GM19455 (cell line): ENCODE data around the gene CA10.

Source experiments
- ATAC-seq: cut with Tn5 transposase; IDR thresholded peaks from one replicate; pipeline ENCODE4 v1.9.1; 2021; ENCODE audit not compliant: unreplicated experiment

Gene CA10

DNA sequence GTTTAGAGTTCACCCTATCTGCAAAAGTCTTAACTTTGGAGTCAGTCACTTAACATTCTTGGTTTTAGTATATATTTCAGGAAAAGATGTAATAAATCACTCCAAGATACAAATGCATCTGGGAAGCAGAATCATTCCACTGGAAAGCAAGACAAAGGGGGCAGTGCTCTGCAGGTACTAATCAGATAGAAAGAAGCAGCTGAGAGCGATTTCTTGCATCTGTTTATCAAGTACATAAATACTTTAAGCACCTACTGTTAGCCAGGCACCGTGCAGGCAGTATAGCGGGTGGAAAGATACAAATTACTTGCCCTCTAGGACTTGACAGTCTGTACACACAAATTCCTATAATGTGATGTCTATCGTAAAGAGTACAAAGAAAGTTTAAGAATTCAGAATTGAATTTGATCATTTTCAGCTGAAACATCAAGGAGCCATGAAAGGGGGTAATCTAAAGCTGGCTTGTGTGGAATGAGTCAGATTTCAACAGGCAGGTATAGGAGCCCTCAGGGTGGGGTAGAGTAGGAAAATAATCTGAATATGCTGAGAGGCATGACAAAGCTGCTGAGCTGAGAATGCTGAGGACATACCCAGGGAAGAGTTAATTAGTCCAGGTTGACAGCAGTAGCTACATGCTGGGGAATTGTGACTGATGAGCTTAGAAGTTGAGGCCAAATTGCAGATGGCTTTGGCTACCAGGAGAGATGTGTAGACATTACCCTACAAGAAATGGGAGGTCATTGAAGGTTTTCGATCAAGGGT is 110.2 kb downstream of the CA10 start:
- ATAC-seq, result no peak

DNA sequence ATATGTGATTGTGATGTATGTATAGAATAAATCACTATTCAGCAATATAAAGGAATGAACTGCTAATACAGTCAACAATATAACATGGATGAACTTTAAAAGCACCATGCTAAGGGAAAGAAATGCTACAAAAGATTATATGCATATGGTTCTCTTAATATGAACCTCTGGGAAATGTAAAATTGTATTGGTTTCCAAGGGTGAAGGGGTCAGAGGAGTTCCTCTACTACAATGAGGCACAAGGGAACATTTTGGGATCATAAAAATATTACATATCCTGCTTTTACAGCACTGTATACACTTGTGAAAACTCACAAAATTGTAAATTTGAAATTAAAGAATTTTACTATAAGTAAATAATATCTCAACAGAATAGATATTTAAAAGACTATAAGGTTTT is 111.4 kb downstream of the CA10 start:
- ATAC-seq, result no peak

DNA sequence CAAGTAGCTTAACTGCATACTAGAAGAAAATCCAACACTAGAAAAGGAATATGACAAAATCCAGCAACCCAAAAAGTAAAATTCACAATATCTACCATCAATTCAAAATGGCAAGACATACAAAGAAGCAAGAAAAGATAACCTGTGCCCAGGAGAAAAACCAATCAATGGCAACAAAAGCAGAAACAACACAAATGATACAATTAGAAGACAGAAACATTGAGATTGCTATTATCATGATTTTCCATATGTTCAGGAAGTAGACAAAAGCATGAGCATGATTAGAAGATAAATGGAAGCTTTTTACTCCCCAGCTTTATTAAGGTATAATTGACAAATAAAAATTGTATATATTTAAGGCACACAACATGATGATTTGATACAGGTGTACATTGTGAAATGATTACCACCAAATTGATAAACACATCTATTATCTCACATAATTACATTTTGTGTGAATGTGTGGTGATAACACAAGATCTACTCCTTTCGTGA is 117.3 kb downstream of the CA10 start:
- no peak for ATAC-seq

DNA sequence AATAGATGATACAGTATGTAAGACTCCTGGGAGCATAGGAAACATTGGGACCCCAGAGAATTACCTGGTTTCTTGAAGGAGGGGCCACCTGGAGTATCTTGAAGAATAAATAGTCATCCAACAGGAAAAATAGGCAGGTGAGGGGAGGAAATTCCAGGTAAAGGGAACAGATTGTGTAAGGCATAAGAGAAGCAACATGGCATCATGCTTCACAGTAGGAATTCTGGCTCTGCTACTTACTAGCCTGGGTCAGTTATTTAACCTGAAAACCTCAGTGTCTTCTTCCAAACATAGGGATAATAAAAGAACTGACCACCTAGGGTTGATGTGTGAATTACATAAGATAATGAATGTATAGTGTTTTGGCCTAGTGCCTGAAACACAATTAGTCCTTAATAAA is 122.1 kb downstream of the CA10 start:
- ATAC-seq, result no peak

DNA sequence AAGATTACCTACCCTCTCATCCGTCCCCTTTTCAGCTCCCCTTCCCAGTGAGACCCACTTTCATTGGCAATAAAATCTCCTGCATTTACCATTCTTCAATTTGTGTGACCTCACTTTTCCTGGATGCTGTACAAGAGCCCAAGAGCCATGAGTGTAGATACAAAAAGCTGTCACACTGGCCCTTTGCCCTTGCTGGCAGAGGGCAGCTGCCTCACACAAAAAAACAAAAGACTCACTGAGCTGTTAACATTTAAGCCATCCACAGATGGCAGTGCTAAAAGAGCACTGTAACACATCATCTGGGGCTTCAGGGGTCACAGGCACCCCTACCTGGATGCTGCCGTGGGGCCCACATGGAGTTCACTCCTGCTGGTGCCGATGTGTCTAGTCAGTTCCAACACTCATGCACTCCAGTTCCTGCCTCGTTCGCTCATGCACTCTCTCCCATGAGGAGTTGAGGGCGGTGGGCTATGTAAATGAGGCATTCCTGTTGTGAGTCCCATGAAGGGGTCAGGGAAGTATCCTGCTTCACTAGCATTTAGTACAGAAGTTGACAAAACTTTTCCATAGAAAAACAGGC is 123.1 kb downstream of the CA10 start:
- ATAC-seq, result no peak

DNA sequence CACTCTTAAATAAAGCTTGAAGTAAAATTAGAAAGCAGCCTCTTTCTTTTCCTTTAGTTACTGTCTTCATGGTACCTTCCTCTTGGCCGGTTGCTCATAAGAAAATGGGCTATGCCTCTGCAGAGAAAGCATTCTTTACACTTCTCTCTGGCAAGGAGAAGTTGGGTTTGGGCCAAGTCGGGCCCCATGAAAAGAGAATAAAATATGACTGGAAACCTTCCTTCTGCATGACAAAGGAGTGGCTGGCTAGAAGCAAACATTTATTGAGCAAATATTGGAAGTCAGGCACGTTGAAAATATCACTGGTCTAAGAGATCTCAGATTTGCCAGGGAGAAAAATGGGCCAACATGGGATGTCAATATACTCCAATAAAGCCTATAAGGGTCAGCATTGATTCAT is 126.1 kb downstream of the CA10 start:
- ATAC-seq, result no peak

DNA sequence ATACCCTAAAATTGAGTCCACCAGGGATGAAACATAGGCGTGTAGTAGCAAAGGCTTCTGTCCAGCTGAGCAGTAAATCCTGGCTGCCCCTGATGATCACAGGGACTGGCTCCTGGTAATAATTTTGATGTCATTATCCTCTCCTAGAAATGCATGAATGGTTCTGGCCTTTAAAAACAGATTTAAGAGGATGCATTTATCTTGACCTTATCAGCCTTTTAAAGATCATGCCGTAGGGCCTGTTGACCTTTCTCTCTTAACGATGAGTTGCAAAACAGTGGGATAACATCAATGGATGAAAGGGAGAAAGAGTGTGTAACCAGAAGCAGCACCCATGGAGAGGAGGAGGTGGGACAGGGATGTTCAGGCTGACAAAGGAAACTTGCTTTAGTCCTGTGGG is 128.5 kb downstream of the CA10 start:
- no peak for ATAC-seq

DNA sequence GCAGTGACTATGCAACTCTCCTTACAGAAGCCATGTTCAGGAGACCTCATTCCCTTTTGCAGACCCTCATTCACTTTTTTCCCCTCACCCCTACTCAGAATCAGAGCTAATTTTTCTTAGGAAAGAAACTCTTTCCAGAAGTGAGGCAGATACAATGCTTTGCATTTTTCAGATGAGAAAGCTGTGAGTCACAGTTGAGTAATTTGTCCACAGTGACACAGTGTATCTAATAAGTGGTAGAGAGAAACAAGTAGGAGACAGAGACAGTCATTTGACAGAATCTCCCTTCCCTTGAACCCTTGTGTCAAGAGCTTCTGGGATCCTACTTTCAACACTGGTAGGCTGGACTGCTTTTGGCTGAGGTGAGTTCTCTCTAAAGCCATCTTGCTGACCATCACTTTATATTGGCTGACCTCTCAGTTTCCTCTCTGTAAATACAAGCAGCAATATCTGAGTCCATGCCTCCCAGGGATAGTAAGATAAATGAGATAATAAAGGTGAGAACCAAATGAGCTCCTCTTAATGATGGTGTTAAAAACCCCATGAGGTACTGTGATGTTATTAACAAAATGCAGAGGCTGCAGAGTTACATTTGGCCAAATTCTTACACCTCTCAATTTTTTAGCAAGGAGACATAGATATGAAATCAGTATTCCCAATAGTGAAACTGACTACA is 130.8 kb downstream of the CA10 start:
- ATAC-seq, result no peak

DNA sequence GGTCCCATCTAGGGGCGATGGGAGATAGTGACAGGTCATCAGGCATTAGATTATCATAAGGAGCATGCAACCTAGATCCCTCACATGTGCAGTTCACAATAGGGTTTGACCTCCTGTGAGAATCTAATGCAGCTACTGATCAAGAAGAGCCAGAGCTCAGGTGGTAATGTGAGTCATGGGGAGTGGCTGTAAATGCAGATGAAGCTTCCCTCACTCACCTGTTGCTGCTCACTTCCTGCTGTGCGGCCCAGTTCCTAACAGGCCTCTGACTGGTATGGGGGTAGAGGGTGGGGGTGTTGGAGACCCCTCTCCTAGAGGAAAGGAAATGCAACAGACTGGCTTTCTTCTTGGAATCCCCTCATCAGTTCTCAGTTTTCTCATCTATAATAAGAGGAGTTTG is 131.4 kb downstream of the CA10 start:
- ATAC-seq, result no peak

DNA sequence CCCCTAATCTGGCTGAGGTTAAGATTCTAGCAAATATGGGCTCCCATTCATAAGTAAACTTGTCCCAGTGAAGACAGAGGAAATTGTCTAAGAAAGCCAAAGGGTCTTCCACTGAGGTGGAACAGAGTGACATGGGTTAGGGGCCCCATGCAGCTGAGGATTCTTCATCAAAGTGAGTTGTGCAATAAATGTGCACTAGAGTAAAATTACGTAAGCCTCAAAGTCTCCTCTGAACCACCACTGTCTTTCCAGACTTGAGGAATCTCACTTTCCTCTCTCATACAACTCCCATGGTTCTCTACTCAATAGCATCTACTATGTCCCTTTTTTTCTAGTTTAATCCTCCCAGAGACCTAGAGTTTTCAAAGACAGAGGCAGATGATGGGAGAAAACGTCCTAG is 132.4 kb downstream of the CA10 start:
- no peak for ATAC-seq

DNA sequence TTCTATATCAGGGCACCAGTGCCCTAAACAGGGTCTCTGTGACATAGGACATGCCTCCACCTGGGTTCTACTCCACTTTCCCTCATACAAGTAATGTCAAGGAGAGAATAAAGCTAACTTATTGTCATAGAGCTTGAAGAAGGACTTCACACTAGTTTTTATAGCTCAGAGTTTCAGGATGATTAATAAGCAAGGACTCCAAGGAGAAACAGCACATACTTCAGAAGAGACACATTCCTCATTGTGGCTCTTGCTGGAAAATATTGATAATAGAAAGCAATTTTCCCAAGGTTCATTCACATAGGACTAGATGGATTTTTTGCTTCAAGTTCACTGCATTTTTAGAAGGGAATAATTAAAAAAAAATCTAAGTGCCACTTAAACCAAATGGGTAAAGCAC is 133.3 kb downstream of the CA10 start:
- ATAC-seq, result no peak

DNA sequence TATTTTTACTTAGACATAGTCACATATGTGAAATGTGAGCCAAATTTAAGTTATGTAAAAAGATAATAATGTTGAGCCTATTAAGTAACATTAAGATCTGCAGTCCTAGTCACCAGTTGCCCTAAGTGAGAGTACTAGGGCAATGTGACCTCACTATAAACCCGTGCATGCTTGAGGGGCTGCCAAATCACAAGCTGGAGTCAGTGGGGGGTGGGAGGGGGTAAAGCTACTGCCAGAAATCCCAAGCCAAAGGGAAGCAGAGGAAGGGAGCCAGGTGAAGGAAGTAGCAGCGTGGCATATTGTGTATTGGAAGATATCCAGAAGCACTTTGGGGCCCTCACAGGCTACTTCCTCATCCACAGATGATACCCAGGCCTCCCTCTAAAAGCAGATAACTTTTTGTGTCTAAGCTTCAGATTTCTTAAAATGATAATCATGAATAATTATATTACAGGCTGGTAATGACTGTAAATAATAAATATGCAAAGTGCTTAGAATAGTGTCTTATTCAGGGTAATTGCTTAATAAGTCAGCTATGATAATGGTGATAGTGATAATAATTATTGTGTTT is 134.1 kb downstream of the CA10 start:
- no peak for ATAC-seq

DNA sequence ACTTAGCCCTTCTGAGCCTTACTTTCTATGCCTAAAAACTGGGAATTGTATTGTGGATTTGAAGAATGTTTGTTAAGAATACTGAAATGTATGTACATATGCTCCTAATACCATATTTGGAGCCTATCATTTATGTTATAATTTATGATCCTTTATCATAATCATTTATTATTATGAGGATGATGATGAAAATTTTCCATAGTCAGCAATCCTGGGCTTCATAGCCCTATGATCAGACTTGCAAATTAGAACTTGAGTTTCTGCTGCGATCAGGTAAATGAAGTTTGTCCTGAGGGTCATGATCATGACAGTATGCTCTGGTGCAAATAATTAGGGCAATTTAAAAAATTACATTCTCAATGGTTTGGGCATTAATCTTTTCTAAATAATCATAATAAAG is 147.4 kb downstream of the CA10 start:
- no peak for ATAC-seq

DNA sequence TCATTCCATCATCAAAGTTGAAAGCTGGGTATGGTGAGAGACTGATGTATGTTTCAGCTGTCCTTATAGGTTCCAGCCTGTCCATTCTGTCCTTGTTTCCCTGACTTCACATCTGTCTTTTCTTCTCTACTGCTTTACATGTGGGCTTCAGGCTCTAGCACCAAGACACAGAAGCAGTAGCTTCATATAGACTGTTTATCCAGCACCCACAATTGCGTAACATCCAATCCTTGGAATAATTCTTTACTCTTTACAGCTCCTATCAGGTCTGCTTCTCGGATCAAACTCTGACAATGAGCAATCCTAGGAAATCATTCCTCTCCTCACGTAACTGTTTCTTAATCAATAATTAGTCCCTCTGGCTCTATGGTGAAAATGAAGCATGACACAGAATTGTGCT is 158.9 kb downstream of the CA10 start:
- ATAC-seq, result no peak

DNA sequence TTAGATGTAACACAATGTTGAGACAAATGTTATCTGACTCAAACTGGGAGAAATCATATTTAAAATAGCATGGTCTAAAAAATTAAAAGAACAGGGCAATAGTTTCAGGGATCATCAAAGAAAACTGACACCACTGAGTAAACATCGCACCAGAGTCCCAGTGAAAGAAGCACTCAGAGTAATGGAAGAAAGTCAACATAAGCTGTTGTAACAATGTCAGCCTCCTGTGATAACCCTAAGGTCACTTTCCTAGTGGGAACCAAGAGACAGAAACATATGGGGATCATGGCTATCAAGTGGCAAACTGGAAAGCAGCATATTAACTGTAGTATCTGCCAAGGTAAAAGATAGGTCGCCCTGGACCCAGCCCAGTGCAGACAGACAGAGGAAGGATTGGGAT is 160.8 kb downstream of the CA10 start:
- no peak for ATAC-seq

DNA sequence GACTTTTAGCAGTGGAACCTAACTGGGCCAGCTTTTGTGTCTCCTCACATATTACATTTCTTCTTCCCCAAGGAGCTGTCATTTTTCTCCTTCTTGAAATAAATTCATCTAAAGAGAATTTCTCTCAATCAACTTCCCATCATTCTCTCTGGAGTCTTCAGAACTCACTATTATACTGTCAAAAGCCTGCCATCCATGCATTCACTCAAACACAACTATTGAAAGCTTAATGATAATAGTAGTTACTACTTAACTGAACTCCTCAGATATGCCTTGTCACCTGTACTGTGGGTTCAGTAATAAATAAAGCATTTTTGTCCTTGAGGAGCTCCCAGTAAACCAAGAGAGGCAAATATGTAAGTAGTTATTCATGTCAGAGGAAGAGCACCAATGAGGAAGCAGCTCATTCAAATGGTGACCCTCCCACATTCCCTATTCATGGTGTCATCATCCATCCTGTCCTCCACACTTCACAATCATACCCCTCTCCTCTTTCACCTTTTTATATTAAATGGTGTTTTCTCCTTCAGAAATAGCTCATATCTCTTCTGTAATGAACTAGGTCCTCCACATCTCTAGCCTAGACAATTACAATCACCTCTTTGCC is 162.6 kb downstream of the CA10 start:
- ATAC-seq, result no peak

DNA sequence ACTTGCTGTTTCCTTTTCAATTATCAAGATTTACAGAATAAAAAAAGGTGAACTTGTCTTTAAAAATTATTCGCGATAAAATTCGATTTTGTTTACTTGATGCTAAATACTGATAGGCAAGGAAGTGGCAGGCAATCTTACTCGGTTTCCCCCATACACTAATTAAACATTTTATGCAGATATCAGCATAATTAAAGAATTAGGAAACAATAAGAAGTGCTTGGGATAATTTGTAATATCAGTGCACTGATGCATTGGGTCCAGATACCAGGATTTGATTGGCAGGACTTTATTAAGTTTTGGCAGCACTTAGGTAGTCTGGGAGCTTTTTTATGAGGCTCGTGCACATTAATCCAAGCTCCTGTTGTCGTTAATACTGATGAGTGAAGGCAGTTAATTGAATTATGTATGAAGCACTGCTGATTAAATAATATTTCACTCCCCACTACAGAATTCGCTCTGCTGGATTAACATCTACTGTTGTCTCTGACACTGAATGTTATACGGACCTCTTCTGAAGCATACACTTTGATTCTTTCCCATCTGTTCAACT is 165.6 kb downstream of the CA10 start:
- no peak for ATAC-seq

DNA sequence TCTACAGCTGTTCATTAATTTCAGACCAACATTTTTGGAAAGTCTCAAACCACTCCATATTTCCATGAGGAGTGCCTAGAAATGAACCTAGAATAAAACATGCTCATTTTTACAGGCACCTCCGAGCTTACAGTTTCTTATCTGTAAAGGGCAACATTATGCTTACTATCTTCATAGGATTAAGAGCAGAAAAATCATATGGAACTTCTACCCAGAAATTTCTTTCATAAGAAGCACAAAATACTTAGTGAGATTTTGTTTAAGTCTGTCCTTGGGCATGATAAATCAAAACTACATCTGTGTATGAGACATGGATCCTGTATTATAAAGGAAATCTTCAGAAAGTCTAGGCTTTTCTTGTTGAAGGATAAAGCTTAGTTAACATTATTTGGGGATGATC is 187.4 kb downstream of the CA10 start:
- ATAC-seq, result no peak

DNA sequence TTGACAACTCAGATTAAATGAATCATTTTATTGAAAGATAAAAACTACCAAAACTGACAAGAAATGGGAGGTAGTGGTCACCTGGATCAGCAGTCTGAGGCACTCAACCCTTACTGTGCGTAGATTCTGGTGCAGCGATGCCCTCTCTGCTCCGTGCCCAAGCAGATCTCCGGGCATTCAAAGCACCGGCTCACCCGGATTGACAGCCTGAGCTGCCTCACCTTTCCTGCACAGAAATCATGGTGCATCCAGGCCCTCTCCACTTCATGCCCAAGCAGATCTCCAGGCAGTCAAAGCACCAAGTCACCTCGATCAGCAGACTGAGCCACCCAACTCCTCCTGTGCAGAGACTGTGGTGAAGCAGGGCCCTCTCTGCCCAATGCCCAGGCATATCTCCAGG is 196.8 kb downstream of the CA10 start:
- ATAC-seq, result no peak

DNA sequence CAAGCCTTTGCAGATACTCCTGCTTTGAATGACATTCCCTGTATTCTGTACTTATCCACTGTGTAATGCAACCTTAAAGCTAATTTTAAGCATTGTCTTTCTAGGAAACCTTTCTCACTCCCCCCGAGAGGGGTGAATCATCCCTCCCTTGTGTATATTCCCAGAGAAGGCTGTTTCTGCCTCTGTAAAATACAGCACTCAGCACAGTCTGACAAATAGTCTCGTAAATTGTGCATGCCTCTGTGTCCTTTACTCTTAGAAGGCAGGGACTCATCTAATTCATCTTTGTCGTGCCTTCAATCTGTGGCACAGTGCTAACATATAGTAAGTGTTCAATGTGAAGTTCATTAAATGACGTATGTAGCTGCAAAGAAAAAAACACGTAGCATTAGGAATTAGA is 200.7 kb downstream of the CA10 start:
- no peak for ATAC-seq

DNA sequence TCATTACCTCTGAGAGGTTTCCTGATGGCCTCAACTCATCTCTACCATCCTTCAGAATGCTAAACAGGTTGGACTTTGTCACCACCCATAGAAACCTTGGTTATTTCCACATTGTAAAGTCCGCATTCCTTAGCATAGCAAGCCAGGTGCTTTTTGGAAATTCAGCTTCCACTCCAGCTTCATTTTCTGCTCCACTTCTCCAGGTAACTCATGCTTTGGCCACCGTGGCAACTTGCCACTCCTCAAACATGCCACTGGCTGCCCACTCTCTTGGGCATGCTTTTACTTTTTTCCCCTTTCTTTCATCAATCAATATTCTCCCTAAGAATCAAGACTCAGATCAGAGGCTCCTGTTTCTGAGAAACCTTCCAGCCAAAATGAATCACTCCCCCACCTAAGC is 203.3 kb downstream of the CA10 start:
- ATAC-seq, result no peak
